ENCODE data around the gene C10orf53. TPM values are rescaled to one million over a fixed set of nuclear protein-coding genes. Genes with fewer than 3 reads are reported as not detected.

Gene C10orf53
- total RNA-seq, 1 donor from 2014 or later, result not detected

DNA sequence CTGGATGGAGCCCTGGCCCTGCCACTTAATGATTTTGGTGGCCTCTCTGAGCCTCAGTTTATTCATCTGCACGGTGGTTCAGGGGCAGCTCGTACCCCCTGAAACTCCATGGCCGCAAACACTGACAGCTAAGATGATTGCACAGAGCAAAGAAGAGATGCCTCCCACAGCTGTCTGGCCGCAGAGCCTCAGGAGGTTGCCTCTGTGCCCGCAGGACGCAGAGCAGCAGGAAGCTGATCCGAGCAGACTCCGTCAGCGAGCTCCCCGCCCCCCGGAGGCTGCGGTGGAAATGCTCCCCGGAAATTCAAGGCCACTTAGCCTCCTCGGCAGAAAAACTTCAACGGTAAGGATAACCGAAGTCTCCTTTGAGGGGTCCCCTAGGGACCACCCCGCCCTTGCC lies 30.2 kb upstream of the C10orf53 start:
- no peak for TF ChIP-seq POLR2AphosphoS5 (IDR thresholded peaks at IDR 0.05; ENCODE audit: insufficient read depth in 1 of 2, low read depth in 1 of 2)
- TF ChIP-seq POLR2A (IDR thresholded peaks at IDR 0.05), result no peak
- TF ChIP-seq, protein P1, sequence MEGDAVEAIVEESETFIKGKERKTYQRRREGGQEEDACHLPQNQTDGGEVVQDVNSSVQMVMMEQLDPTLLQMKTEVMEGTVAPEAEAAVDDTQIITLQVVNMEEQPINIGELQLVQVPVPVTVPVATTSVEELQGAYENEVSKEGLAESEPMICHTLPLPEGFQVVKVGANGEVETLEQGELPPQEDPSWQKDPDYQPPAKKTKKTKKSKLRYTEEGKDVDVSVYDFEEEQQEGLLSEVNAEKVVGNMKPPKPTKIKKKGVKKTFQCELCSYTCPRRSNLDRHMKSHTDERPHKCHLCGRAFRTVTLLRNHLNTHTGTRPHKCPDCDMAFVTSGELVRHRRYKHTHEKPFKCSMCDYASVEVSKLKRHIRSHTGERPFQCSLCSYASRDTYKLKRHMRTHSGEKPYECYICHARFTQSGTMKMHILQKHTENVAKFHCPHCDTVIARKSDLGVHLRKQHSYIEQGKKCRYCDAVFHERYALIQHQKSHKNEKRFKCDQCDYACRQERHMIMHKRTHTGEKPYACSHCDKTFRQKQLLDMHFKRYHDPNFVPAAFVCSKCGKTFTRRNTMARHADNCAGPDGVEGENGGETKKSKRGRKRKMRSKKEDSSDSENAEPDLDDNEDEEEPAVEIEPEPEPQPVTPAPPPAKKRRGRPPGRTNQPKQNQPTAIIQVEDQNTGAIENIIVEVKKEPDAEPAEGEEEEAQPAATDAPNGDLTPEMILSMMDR (IDR thresholded peaks at IDR 0.05), result no peak
- intact Hi-C loops (cut with DNase I), result no loop called here
- Histone ChIP-seq H3K9me3 (no peaks in the 10 kb centered on the region), H3K4me1 (no peaks in the 10 kb centered on the region), H3K36me3 (no peaks in the 10 kb centered on the region), H3K27ac (no peak overlapping the region), H3K27me3 (no peaks in the 10 kb centered on the region), H3K4me3 (no peak overlapping the region)
- peak in 1 of 2 donors; percentile 67 for DNase-seq (ENCODE audit: extremely low spot score in 2 of 2)

DNA sequence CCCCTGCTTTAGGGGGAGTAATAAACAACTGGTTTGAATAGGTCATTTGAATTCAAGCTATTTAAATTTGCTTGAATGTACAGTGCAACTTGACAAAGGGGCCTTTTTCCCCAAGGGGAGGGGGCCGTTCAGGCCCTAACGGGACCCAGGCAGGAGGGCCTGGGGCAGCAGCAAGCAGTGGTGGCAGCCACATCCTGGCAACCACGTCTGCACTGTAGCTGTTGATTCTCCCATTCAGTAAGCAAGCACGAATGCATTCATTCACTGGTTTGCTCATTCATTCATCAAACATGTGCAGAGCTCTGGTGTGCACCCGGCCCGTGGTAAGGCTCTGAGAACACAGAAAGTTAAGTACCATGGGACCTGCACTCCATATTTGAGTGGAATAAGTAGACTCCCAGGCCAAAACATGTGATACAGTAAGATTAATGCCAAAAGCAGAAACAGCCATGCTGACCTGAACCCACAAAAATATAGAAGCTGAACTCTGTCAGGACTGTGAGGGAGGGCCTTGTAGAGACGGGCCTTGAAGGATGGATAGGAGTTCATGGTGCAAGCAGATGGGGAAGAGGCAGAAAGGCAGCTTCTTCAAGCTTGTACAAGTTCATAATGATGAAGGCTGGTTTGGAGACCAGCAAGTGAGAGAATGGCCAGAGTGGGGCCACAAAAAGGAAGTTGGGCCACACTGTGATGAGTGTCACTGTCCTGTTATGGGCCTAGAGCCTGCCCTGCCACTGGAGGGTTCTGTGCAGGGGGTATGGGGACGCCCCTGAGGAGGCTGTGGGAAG lies 29.3 kb upstream of the C10orf53 start:
- H3K36me3 ChIP-seq, result no peaks in the 10 kb centered on the region
- no peak overlapping the region for H3K4me3 ChIP-seq
- DNase-seq (ENCODE audit: extremely low spot score in 2 of 2), result peak; percentile 52 to 79
- no peak overlapping the region for H3K27ac ChIP-seq
- H3K4me1 ChIP-seq, result no peaks in the 10 kb centered on the region
- H3K9me3 ChIP-seq, result no peaks in the 10 kb centered on the region
- intact Hi-C loops (cut with DNase I), result no loop called here
- TF ChIP-seq POLR2AphosphoS5 (IDR thresholded peaks at IDR 0.05; ENCODE audit: insufficient read depth in 1 of 2, low read depth in 1 of 2), result no peak
- no peak for TF ChIP-seq POLR2A (IDR thresholded peaks at IDR 0.05)
- TF ChIP-seq, protein P1 (IDR thresholded peaks at IDR 0.05), result no peak
- no peaks in the 10 kb centered on the region for H3K27me3 ChIP-seq

DNA sequence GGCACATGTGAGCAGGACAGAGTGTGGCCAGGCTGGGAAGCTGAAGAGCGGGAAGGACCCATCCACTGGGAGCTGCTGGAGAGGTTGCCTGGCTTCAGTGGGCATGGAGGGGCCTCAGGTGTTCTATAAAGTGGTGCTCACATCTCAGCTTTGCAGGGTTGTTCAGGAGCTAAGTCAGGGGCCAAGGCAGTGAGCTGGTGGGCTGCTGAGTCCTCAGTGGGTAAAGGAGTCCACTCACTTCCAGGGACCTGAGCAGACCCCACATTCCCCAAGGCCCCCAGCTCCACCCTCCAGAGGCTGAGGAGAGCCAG lies 28.8 kb upstream of the C10orf53 start:
- intact Hi-C loops (cut with DNase I), result no loop called here
- no peaks in the 10 kb centered on the region for H3K36me3 ChIP-seq
- H3K4me1 ChIP-seq, result no peaks in the 10 kb centered on the region
- no peak overlapping the region for H3K4me3 ChIP-seq
- H3K27me3 ChIP-seq, result no peaks in the 10 kb centered on the region
- TF ChIP-seq, protein P1 (IDR thresholded peaks at IDR 0.05), result no peak
- TF ChIP-seq POLR2AphosphoS5 (IDR thresholded peaks at IDR 0.05; ENCODE audit: insufficient read depth in 1 of 2, low read depth in 1 of 2) (no peak), POLR2A (IDR thresholded peaks at IDR 0.05) (no peak)
- DNase-seq (ENCODE audit: extremely low spot score in 2 of 2), result no peak
- H3K27ac ChIP-seq, result no peak overlapping the region
- H3K9me3 ChIP-seq, result no peaks in the 10 kb centered on the region

DNA sequence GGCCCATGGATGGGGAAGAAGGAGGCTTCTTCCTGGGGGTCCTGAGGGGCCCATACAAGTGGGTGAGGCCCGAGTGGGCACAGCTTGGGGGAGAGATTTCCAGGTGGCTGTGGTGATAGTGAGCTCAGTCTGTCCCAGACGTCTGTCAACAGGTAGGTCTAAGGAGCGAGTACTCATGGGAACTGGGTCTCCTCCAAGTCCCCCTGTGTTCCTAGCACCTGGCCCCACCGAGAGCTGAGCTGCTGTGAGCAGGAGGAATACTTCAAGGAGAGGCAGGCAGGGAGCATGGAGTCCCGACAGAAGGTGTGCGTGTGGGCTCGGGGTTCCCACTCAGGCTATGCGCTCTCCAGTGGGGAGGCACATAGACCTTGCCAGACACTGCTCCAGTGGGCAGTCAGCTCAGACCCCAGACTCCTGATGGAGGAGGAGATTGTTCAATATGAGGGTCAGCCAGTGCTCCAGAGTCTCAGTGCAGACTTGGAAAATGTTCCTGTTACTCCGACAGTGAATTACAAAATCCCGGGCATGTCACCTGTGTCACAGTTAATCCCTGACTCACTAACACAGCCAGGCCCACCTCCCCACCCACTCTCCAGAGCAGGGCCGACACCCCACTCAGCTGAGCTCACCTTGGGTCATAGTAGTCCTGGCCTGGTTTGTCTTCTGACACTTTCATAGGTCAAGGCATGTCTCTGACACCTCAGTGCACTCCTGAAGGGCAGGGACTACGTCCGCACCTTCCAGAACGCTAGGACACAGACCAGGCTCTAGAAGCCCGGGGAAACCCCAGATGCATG lies 28.2 kb upstream of the C10orf53 start:
- no peaks in the 10 kb centered on the region for H3K9me3 ChIP-seq
- intact Hi-C loops (cut with DNase I), result no loop called here
- DNase-seq (ENCODE audit: extremely low spot score in 2 of 2), result peak in 1 of 2 donors; percentile 76
- H3K27me3 ChIP-seq, result no peaks in the 10 kb centered on the region
- H3K4me3 ChIP-seq, result no peak overlapping the region
- H3K36me3 ChIP-seq, result no peaks in the 10 kb centered on the region
- H3K4me1 ChIP-seq, result no peaks in the 10 kb centered on the region
- no peak overlapping the region for H3K27ac ChIP-seq
- TF ChIP-seq, protein P1 (IDR thresholded peaks at IDR 0.05), result no peak
- TF ChIP-seq POLR2AphosphoS5 (IDR thresholded peaks at IDR 0.05; ENCODE audit: insufficient read depth in 1 of 2, low read depth in 1 of 2), result no peak
- no peak for TF ChIP-seq POLR2A (IDR thresholded peaks at IDR 0.05)

DNA sequence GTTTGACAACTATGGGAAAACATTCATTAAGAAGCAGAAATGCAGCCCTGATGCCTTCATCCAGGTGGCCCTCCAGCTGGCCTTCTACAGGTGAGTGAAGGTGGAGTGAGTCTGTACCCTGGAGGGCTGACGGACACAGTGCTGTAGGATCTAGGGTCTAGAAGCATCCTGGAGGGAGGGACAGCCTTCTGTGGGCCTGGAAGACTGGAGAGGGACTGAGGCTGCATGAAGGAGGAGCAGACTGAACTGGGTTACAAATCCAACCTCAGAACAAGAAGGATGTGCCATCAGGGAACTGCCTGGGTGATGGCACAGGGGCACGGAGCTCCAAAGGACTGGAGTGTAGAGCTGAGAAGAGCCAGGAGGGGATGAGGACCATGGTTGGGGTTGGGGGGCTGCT lies 27.5 kb upstream of the C10orf53 start:
- H3K27me3 ChIP-seq, result no peaks in the 10 kb centered on the region
- DNase-seq (ENCODE audit: extremely low spot score in 2 of 2), result peak in 1 of 2 donors; percentile 70
- TF ChIP-seq, protein P1 (IDR thresholded peaks at IDR 0.05), result no peak
- TF ChIP-seq POLR2A (IDR thresholded peaks at IDR 0.05) (no peak), POLR2AphosphoS5 (IDR thresholded peaks at IDR 0.05; ENCODE audit: insufficient read depth in 1 of 2, low read depth in 1 of 2) (no peak)
- H3K4me1 ChIP-seq, result no peaks in the 10 kb centered on the region
- no peaks in the 10 kb centered on the region for H3K9me3 ChIP-seq
- H3K36me3 ChIP-seq, result no peaks in the 10 kb centered on the region
- H3K4me3 ChIP-seq, result no peak overlapping the region
- intact Hi-C loops (cut with DNase I), result no loop called here
- no peak overlapping the region for H3K27ac ChIP-seq

All from vagina (tissue), 2 donors.